GM15510 (cell line): ENCODE data around the gene CSE1L.

ENCODE experiments used
- POLR2A ChIP-seq: IDR thresholded peaks from 3 replicates; pipeline ENCODE4 v1.6.1; 2011; ENCODE audit warnings: borderline replicate concordance; ENCODE audit not compliant: insufficient read length; ENCODE audit errors: extremely low read depth

The CSE1L gene

GRCh38 chr20:49104365-49104648, 58.2 kb downstream of the CSE1L start:
- TF ChIP-seq POLR2A = no peak

- no peak for TF ChIP-seq POLR2A
Observed at GRCh38 chr20:49106328-49106727, 60.2 kb downstream of the CSE1L start.

DNA sequence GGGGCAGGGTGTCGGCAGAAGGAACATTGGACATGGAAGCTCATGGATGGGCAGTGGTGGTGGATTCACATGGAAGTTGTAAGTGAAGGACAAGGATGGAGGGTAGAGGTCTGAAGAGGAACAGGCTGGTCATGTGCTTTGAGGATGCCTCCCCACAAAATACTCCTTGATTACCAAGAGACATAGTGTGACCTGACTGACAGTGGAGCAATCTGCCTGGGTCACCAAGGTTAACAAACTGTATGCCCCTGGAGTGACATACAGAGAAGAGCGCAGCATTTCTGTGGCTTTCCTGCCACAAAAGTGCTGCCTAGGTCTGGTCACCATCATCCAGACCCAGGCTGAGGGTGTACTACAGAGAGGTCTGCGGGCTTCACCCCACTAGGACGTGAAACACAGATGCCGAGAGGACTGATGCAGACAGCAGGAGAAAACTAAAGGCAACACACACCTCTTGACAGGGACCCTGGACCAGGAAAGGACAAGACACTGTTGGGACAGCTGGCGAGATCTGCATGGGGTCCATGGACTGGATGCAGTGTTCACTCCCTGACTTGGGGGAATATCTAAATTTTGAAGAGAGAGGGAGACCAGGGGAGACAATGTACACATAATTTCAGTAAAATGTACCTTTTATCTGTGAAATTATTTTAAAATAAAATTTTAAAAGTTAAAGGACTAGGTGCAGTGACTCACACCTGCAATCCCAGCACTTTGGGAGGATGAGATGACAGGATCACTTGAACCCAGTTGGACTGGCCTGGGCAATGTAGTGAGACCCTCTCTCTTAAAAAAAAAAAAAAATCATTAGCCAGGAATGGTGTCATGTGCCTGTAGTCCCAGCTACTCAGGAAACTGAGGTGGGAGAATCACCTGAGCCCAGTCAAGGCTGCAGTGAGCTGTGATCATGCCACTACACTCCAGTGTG, 64.9 kb downstream of the CSE1L start:
- TF ChIP-seq POLR2A = no peak

GRCh38 chr20:49112596-49113274, 66.6 kb downstream of the CSE1L start:
- TF ChIP-seq POLR2A = no peak

- TF ChIP-seq POLR2A = no peak
Observed at GRCh38 chr20:49115564-49115963, 69.5 kb downstream of the CSE1L start.

GRCh38 chr20:49118307-49118706, 72.2 kb downstream of the CSE1L start:
- no peak for TF ChIP-seq POLR2A

GRCh38 chr20:49119988-49120387, 73.9 kb downstream of the CSE1L start:
- TF ChIP-seq POLR2A = no peak

- no peak for TF ChIP-seq POLR2A
Observed at GRCh38 chr20:49122920-49123319, 76.8 kb downstream of the CSE1L start.

- no peak for TF ChIP-seq POLR2A
Observed at GRCh38 chr20:49123982-49124381, 77.9 kb downstream of the CSE1L start.

DNA sequence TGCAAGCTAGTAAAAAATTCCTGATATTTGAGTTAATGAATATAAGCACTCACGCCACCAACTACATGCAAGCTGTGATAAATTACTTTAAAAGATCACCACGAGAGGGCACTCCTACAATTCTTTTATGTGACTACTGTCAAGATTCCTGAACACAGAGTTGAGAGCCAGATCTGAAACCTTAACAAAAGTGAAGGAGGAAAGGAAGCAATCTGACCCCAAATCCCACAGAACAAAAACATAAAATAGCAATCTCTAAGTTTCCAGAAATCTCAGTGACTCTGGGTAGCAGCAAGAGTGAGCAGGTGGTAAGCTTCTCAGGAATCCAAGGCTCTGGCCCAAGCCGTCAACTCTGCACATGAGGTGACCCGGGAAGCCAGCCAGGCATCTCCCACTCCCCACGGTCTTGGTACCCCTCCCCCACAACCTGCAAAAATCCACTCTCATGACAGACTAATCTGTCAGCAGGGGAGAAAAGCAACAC, 86.9 kb downstream of the CSE1L start:
- no peak for TF ChIP-seq POLR2A

DNA sequence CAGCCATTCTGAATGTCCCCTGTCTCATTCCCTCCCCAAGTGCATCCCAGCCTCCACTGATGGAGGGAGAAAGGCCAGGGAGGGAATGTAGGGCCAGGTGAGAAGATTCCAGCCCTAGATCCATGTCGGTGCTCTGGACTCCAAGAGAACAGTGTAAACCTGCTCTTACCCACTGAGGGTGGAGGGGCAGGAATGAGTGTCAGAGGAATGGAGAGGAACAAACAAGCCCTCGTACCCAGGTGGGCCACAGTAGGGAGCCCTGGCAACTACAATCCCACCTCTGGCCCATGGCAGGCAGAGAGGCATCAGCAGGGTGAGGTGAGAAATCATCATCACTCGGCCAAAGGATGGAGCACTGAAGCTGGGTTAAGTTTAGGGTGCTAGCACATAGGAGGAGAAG, 87.5 kb downstream of the CSE1L start:
- no peak for TF ChIP-seq POLR2A

DNA sequence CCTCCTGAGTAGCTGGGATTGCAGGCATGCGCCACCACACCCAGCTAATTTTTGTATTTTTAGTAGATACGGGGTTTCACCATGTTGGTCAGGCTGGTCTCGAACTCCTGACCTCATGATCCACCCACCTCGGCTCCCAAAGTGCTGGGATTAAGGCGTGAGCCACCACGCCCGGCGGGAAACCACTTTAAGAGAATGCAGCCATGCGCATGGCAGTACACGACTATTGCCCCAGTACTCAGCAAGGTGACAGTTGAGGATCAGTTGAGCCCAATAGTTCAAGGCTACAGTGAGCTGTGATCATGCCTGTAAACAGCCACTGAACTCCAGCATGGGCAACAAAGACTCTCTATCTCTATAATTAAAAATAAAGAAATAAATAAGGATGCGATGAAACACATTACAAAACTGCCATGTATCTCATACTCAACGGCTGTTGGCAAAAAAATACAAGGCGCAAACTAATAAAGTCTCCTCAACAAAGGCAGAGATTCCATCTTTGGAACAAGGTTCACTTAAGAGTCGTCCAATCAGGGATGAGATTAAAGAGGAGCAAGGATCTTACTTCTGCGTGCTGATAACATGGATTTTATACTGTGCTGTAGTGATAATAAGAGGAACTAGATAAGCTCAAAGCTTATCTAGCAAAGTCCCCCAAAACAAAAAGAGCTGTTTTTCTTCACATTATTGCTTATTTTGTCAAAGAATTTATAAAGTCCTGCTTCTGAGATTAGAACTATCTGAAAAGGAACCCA, 90.9 kb downstream of the CSE1L start:
- TF ChIP-seq POLR2A = no peak

DNA sequence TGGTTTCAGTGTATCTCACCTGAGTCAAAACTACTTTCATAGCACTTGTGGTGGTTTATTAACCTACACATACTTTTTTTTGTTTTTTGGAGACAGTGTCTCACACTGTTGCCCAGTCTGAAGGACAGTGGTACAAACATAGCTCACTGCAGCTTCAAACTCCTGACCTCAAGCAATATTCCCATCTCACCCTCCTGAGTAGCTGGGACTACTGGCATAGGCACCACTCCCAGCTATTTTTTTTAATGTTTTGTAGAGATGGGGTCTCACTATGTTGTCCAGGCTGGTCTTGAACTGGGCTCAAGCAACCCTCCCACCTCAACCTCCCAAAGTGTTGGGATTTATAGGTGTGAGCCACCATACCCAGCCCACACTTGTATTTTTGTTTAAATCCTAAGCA, 92.3 kb downstream of the CSE1L start:
- TF ChIP-seq POLR2A = no peak

DNA sequence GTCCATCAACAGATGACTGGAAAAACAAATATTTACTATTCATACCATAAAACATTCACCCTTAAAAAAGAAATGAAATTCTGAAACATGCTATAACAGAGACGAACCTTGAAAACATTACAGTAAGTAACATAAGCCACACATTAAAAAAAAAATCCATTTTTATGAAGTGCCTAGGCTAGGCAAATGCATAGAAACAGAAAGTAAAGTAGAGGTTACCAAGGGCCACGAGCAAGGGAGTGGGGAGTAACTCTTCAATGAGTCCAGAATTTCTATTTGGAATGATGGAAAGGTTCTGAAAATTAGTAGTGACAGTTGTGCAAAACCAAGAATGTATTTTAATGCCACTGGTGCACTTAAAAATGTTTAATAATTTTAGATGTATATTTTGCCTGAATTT, 94.3 kb downstream of the CSE1L start:
- TF ChIP-seq POLR2A = no peak

DNA sequence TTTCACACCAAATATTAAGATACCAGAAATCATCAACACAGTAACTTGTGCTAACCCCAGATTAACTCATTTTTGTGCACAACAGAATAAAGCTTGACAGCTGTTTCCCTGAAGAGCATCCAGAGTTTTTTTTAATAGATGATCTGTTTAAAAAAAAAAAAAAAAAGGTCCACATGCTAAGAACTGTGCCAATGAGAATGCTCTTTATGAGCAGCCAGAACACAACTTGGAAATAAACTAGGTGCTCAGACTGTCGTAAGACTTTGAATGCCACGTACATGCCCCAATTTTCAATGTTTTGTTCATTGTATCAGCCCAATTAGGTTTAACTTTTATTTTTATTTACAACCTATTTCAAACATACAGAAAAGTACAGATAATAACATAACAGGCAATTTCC, 94.7 kb downstream of the CSE1L start:
- no peak for TF ChIP-seq POLR2A
